Inflammatory macrophage treated with lipopolysaccharide for 1 hour (primary cell): Measurements from ENCODE around the gene TBX1.
"Not testable (repeated sequence)": the region's sequence is repeated elsewhere in the genome, so short reads cannot be mapped to it uniquely, and the experiment has no call there.

Source experiments
- DNase-seq, 2 donors: peaks; one replicate each; pipeline ENCODE4 v3.0.0-alpha.2; 2020 to 2022

TBX1 gene

DNA sequence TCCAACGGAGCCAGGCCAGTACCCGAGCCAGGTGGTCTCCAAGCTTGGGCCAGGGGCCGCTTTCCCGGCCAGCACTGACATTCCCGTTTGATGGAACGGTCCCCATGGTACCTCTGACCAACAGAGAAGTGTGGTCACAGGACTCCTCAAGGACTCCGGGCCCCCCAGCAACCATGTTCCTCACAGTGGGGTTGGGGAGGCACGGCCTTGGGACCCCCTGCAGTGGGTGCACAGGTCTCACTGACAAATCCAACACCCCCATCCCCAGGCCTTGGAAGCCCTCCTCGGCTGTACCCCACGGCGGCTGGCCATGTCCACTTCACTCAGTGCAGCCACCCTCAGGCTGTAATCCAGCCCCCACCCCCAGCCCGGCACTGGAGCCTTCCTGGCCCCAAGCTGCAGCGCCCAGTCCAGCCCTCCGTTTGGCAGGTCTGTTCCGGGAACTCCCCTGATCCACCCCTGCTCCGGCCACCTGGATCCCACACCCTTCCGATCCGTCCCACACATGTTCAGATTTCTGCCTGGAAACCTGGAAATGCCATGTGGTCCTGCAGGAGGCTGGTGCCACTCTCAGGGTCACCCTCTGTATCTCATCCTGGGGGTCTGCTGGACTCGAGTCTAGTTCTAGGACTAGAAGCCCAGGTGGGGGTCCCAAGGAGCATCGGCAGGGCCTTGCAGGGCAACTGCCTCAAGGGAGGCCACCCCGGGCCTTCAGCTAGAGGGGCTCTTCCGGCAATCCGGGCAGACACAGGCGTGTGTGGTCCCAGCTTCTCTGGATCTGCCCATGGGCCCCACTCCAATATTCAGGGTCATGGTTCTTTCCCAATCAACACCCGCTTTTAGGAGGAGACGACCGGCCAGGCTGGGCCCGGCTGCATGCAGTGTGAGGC lies 26.6 kb downstream of the TBX1 start:
- DNase-seq = no peak

DNA sequence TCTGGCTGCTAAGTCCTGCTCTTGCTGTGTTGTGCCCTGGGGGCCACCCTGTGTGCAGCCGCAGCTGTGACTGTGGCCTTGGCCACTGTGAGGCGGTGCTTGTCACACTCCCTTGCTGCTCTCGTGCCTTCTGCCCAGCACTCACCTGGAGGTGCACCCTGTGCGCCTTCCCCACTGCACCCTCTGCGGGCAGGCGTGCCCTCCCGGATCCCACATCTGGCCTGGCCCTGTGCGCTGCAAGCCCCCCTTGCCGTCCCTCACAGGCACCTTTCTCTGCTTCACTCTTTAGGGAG lies 27.2 kb downstream of the TBX1 start:
- DNase-seq = no peak

DNA sequence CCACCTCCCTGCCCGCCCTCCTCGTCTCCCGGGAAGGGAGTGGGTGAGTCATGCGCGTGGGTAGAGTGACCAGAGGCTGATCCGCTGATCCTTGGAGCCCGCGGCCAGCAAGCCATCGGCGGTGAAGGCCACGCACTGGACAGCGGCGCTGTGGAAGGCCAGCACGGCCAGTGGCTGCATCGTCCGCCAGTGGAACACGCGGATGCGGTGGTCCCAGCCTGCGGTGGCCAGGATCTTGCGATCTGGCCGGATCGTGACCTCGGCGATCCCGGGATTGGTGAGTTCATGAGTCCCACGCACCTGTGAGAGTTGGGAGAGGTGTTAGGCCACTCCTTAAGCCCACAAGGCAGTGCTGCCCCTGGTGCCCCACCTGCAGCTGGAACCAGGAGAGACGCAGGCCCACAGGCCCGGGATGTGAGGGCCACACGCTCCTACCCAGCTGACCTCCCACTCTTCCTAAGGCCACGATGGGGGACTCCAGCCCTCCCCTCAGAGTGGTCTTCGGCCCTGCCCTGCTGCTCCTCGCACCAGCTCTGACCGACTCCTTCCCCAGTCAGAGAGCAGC lies 28.2 kb downstream of the TBX1 start:
- DNase-seq = no peak

DNA sequence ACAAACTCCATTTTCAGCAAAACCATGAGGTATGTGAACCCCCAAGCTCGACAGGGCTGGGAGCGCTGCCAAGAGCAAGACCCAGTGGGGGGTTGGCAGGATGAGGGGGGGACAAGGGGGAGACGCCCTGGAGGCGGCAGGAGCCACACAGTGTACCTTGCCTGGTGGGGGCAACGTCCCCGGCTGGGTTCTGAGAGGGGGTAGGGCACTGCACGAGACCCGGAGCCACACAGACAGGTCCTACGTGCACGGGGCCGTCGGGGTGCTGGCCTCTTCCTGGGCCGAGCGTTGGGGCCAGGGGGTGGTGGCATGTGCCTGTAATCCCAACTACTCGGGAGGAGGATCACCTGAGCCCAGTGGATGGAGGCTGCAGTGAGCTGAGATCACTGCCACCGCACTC lies 28.8 kb downstream of the TBX1 start:
- DNase-seq = no peak

DNA sequence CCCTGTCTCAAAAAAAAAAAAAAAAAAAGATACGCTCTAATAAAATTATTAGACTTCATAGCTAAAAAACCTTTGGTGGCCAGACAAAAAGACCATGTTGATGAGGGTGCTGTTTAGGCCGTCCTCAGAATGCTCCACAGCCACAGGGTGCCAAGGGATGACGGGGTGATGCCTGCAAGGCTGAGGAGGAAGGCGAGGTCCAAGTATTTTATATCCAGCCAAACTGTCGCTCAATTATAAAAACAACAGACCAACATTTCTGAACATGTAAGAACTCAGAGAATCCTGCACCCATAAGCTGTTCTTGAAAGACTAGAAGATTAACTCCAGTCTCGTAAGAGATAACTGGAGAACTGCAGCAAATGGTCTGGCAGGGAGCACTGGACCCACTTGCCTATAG lies 29.2 kb downstream of the TBX1 start:
- DNase-seq = no peak

DNA sequence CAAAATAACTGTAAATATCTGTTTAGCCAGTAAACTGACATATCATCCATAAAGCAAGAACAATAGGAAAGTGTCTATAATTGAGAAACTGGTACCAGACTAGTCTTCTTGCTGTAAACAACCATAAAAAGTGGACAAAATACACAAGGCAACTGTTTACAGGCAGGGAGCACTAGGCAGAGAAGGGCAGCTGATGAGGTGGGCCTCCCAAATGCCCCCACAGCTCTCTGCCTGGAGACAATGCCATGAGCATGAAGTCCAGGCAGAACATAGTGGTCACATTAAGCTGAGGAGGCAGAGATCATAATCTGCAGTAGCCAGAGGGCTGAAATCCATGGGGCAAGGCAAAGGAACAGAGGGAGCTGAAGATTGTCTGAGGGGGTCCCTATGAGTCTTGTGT lies 30.7 kb downstream of the TBX1 start:
- no peak for DNase-seq

DNA sequence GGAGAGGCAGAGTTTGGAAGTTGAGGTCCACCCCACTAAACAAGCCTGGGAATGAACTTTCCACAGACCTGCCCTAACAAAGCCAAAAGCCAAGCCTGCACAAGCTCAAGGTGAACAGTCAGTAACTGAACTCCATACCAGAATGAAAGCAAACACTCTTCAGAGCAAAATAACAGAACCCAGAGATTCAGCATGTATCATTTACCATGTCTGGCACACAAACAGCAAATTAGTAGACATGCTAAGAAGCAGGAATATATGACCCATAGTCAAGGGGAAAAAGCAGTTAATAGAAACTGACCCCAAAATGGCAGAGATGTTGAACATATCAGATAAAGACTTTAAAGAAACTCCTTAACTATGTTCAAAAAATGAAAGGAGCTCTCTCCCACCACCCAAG lies 31.3 kb downstream of the TBX1 start:
- DNase-seq = no peak

DNA sequence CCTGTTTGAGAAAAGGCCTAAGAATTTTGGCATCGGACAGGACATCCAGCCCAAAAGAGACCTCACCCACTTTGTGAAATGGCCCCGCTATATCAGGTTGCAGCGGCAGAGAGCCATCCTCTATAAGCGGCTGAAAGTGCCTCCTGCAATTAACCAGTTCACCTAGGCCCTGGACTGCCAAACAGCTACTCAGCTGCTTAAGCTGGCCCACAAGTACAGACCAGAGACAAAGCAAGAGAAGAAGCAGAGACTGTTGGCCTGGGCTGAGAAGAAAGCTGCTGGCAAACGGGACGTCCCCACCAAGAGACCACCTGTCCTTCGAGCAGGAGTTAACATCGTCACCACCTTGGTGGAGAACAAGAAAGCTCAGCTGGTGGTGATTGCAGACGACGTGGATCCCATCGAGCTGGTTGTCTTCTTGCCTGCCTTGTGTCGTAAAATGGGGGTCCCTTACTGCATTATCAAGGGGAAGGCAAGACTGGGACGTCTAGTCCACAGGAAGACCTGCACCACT lies 31.9 kb downstream of the TBX1 start:
- not testable (repeated sequence) for DNase-seq

DNA sequence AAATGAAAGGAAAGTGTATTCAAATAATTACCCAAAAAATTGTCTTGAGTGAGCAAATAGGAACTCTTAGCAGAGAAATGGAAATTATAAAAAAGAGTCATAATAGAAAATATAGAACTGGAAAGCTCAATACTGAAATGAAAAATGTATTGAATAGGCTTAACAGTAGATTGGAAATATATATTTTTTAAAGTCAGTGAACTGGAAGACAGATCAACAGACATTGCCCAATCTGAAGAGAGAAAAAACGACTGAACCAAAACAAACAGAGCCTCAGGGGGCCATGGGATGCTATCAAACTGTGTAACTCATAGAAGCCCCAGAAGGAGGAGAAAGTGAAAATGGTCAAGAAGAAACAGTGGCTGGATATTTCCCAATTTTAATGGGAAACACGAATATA lies 32.6 kb downstream of the TBX1 start:
- no peak for DNase-seq

DNA sequence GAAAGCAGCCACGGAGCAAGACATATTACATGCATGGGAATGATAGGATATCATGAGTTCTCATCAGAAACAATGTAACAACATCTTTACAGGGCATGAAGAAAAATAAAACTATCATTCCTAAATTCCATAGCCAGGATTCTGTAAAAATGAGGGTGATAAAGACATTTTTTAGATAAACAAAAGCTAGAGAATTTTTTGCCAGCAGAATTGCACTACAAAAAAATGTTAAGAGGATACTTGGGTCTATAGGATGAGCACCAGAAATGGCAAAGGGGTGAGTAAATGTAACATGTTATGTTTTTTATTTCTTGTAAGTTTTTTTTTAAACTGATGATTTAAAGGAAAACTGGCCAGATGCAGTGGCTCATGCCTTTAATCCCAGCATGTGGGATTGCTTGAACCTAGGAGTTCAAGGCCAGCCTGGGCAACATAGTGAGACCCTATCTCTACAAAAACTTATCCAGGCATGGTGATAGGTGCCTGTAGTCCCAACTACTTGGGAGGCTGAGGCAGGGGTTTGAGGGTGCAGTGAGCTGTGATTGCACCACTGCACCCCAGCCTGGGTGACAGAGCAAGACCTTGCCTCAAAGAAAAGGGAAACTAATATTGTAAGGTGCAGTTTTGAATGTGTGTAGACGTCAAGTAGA lies 33.2 kb downstream of the TBX1 start:
- DNase-seq = no peak

DNA sequence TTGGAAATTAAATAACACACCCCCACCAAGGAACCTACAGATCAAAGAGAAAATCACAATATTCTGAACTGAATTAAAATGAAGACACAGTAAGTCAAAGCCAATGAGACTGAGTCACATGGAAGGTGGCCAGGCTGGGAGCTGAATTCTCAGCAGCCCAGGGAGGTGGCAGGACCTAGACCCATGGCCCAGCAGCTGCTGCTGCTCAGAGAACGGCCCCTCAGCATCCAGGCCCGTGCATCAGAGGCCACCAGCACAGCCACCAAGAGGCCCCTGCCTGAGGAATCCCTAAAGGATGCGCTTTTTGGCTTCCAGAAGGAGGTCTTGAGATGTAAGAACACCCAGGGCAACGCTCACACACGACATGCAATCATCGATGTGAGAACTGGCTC lies 35.0 kb downstream of the TBX1 start:
- no peak for DNase-seq

DNA sequence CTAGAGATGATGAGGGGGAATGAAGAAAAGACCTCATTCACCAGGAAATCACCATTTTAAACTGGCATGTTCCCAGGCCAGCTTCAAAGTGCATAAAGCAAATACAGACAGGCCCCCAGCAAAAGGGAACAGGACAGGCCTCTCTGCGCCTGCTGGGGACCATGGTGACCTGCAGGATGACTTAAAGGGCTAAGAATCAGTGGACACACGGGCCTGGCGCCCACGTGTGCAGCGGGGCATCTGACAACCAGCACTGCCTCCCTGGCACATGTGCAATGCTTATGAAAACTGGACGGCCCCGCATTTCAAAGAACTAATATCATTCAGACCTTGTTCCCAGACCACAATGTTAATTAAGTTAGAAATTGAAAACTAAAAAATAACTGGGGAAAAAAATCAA lies 35.6 kb downstream of the TBX1 start:
- DNase-seq = no peak

DNA sequence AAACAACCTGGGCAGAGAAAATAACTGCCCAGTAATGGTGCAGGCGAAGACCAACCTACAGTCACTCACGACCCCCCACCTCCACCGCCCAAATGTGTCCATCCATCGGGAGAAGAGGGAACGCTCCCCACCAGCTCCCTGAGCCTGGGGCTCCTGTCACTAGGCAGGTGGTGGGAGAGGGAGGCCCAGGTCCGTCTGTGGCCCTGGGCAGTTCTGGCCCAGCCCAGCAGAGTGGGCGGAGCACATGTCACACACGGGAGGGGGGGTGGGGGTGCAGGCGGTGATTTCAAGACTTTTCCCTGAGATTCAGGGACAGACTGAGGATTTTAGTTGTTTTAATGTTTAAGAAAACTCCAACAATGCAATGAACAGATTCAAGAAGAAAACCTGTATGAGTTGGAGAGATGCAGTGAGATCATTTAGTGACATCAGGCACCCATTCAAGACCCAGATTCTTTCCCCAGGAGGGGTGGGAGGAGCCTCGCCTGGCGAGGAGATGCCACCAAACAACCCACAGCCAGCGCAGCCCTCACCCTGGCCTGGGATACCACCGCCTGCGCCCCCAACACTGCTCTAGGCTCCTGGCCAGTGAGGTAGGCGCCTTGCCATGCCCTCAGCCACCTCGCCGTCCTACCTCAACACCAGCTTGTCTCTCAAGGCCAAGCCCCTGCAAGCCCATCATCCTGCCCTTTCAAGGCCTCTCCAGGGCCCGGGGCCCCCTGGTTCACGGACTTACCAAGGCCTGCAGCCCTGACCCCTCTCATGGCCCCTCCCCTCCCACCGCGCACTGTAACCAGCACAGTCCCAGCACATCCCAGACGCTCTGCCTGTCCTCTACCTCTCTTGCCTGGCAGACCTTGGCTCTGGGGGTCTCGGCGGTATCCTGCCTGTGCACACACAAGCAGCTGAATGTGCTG lies 36.8 kb downstream of the TBX1 start:
- DNase-seq = no peak

DNA sequence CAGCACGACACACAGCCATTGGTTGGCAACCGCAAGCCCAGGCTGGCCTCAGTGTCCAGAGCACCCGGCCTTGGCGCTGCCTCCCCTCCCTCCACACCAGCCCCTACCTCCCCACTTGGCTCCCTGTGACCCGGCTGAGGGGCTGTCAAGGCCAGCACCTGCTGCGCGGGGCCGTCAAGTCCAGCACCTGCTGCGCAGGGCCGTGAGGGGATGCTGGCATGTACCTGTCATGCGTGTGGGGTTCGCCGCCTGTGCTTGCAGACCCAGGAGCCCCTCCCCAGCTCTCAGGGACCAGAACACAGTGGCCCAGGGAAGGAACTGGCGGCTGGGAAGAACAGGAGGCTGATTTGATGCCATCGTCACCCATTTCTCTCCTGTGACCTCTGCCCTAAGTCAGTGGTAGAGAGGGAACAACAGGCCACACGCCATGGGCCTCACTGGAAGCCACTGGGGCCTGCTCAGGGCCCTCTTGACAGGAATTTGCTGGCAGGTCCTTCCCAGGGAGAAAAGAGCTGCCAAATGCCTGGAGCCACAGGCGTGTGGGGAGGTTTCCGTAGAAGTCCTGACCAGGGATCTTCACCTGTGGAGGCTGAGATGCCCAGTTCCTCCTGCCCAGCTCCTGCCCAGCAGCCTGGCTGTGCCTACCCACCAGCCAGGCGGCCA lies 37.6 kb downstream of the TBX1 start:
- no peak for DNase-seq

DNA sequence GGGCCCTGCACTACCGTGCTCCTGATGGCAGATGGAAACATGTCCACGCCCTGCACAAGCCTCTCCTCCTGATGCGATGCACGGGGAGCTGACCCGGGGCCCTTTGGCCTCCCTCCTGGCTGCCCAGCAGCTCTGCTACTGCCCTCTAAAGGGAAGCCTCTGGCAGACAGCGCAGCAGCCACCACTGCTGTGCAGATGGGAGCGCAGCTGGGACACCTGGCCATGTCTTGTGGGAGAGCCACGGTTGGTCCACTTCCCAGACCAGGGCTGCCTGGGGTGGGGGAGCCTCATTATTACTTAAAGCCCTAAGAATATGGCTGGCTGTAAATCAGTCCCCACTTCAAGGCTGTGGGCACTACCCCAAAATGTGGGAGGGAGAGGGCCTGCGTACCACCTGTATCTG lies 38.3 kb downstream of the TBX1 start:
- no peak for DNase-seq

DNA sequence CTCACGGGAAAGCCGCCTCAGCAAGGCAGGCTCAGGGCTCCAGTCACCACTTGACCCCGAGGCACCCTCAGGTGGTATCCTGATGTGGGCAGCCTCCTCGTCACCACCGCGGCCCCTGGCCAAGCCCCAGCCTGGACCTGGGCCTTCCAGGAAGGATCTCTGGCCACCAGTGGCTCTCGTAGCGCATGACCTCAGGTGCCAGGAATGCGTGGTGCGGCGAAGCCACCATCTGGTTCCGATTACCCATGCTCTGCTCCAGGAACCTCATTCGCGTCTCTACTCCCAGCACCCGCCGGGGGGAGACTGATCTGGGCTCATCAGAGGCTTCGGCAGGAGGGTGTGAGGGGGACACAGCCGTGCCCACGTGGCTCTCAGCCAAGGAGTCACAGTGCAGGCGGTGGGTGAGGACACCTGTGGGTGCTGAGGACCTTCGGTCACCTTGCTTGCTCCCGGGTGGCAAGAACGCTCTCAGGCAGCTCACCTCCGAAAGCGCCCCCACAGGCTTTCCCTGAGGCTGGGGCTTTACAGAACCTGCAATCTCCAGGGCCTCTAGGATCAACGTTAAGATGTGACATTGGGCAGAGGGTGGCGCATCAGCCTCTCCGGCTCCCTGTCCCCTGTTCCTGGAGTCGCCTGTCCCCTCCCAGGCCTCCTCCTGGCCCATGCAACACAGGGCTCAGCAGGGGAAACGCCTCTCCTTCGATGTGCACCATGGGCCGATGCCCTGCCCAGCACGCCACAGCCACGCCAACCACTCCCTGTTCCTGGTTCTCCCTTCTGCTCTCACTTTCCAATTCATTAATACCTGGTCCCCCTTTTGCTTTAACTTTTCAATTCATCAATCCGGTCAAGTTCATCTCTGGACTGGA lies 39.0 kb downstream of the TBX1 start:
- no peak for DNase-seq

DNA sequence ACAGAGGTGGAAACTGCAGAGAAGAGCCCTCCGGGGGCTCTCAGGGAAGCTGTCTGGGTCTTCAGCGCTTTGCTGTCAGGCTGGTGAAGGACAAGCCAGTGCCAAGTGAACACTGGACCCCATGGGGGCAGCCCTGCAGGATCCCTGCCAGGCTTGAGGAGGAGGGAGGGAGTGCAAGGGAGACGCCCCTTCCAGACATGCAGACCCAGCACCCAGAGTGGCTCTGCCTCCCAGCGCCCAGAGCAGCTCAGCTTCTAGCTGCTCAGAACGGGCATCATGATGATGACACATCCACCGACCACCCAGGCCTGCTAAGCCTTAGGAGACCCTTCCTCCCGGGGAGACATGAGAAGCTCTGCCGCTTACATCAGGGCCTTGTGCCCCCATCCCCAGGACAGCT lies 39.7 kb downstream of the TBX1 start:
- DNase-seq = no peak

DNA sequence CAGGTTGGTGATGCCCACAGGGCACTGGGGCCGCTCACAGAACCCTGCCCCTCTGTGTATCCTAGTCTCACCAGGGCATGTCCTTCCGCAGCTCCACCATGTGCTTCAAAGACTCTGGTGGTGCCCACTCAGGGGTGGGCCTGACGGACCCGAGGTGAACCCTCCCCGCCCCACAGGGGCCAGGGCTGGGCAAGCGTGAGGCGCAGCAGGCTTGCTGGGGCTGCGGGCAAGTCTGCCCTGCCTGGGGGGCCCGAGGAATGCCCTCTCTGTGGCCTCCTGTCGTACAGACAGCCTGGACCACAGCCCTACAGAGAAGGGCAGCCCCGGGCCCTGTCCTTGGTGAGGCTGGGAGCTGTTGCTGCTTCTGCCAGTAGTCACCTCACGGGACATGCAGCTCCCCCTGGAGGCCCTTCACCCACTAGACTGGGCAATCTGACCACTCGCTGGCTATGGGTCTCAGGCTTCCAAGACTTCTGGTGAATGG lies 40.2 kb downstream of the TBX1 start:
- DNase-seq = peak in 1 of 2 donors; percentile 9

DNA sequence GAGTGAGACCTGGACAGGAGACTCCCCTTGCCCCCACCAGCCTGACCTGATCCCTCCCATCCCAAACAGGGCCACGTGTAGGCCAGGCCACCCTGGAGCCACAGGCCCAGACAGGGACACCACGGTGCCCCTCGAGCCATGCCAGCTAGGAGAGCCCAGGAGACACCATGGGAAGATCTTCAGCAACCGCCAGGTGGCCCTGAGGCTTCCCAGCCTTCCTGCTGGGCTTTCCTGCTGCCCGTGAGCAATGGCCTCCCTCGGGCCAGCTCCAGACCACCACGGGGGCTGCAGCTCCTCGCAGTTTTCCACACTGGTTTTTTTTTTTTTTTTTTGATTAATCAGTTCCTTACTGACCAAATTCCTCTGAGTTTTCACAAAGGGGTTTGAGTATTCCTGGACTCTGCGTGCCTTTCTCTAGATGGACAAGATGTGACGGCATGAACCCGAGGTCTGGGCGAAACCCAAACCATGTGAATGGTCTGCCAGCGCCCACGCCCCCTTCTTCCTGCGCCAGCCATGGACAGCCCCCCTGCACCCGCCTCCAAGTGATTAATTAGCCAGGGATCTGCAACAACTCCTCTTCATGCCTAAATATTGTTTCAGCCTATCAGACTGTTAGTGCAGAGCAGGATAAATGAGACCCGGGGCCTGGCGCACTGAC lies 40.9 kb downstream of the TBX1 start:
- no peak for DNase-seq

DNA sequence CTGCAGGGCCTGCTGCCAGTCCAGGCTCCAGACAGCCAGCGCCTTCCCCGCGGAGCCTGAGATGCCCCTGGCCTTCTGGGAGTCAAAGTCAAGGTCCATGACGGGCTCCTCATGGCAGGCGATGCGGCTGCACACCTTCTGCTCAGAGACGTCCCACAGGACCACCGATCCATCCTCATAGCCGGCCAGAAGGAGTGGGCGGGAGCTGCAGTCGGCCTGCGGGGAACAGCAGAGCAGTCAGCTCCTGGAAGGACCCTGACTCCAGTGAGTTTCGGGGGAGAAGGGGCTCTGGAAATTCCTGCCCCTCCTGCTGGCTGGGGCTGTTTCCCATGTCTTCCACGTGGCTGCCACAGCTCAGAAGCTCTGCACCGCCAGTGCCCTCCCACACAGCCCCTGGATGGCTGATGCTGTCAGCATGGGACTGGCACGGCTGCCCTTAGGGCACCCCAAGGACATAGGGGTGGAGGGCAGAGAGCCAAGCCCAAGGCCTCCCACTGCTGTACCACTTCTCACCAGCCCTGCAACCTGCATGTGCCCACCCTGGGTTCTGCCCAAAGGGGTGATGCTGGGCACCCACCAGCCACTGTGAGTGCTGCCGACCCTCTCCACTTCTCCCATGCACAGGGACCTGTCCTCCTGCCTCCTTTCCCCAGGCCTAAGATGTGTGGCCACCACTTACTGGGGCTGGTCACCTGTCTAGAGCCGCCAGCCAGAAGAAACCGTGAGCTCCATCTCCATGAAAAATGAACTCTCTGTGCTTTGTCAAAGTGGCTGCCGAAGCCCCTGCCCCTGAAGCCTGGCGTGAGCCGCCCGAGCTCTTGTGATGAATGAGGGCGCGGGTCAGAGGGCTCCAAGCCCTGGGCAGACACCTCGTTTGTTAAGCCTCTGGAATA lies 41.7 kb downstream of the TBX1 start:
- DNase-seq = no peak
